K562 (cell line): ENCODE measurements around the gene CIART. TPM values are rescaled to one million over a fixed set of nuclear protein-coding genes. Genes with fewer than 3 reads are reported as not detected.

ENCODE experiments used
- DIDO1 ChIP-seq: fragments of 450-650 bp; IDR thresholded peaks from 2 replicates; pipeline ENCODE4 v1.6.1; 2016; ENCODE audit warnings: low read depth, missing biosample characterization, missing genetic modification characterization
- IFI16 ChIP-seq: fragments of 250-450 bp; sonication (Bioruptor Pico); IDR thresholded peaks from 2 replicates; pipeline ENCODE4 v2.1.2; 2022; ENCODE audit warnings: mild to moderate bottlenecking, inconsistent platforms
- LARP7 ChIP-seq: fragments of 450-650 bp; IDR thresholded peaks from 2 replicates; pipeline ENCODE4 v1.6.1; 2016
- MITF ChIP-seq: IDR thresholded peaks from 2 replicates; pipeline ENCODE4 v1.6.1; 2014; ENCODE audit warnings: antibody characterized with exemption
- PCBP1 ChIP-seq: fragments of 200-400 bp; formaldehyde crosslinking; IDR thresholded peaks from 2 replicates; pipeline ENCODE4 v1.6.1; 2018; ENCODE audit warnings: mild to moderate bottlenecking, low read depth, low read length; ENCODE audit not compliant: poor library complexity, severe bottlenecking
- POLR2A ChIP-seq: fragments of 450-650 bp; conservative IDR thresholded peaks from 2 replicates; pipeline ENCODE4 v1.6.1; 2016
- PRDM10 ChIP-seq: fragments of 450-650 bp; IDR thresholded peaks from 2 replicates; pipeline ENCODE4 v1.6.1; 2018; ENCODE audit not compliant: partially characterized antibody
- RBBP5 ChIP-seq: fragments of 200-600 bp; sonication (generic); IDR thresholded peaks from 2 replicates; pipeline ENCODE4 v1.6.1; 2012; ENCODE audit warnings: borderline replicate concordance, mild to moderate bottlenecking, low read length, control low read depth, inconsistent platforms; ENCODE audit not compliant: insufficient read depth, poor library complexity, severe bottlenecking
- REST ChIP-seq, 2 experiments: fragments of 450-650 bp; formaldehyde crosslinking in 1 of 2; IDR thresholded peaks; 2 replicates each; pipeline versions ENCODE4 v1.4.0 to v1.6.1; 2014 to 2020; ENCODE audit warnings: mild to moderate bottlenecking in 2 of 2, borderline replicate concordance in 1 of 2, low read depth in 1 of 2
- TBL1XR1 ChIP-seq, 2 experiments: IDR thresholded peaks; 2 replicates each; pipeline ENCODE4 v1.6.1; 2012; ENCODE audit warnings: improper control_type of control experiment in 2 of 2, low read length in 2 of 2, mild to moderate bottlenecking in 1 of 2
- TFAP4 ChIP-seq: sonication (generic); formaldehyde crosslinking; IDR thresholded peaks from 2 replicates; pipeline ENCODE4 v1.8.0; 2022; ENCODE audit warnings: missing genetic modification reagents, mild to moderate bottlenecking, moderate library complexity, borderline replicate concordance
- ZBTB8A ChIP-seq: fragments of 450-650 bp; IDR thresholded peaks from 2 replicates; pipeline ENCODE4 v1.6.1; 2018; ENCODE audit warnings: mild to moderate bottlenecking, moderate library complexity; ENCODE audit not compliant: partially characterized antibody
- ZNF217 ChIP-seq: sonication (generic); formaldehyde crosslinking; IDR thresholded peaks from 2 replicates; pipeline ENCODE4 v1.8.0; 2022; ENCODE audit warnings: mild to moderate bottlenecking, missing genetic modification reagents
- polyA plus RNA-seq, 8 experiments: library from polyadenylated mRNA; depleted of rRNA in 4 of 8; stranded (reverse) in 5 of 8; unstranded in 3 of 8; fragments of >200 nt; fragmentation: Nextera tagmentation in 2 of 8; fragmentation: Illumina TruSeq in 1 of 8; extraction: Ambion mirVana in 2 of 8; extraction: Trizol in 1 of 8; gene quantifications; 2 replicates each; pipeline versions ENCODE4 v1.2.1 to v1.2.3, GENCODE V29; 2011 to 2014; ENCODE audit warnings: inconsistent platforms in 1 of 8, missing spikeins in 1 of 8
- total RNA-seq, 7 experiments: library from RNA; depleted of rRNA in 6 of 7; stranded (reverse); fragments of >200 nt in 6 of 7; fragmentation: Illumina TruSeq in 2 of 7; extraction: Trizol in 2 of 7; gene quantifications; 2 replicates each; pipeline versions ENCODE4 v1.2.1 to v1.2.3, GENCODE V29; 2011 to 2021; ENCODE audit warnings: low replicate concordance in 1 of 7

CIART gene
- total and polyA plus RNA-seq, 9 of the 15 experiments (the other 6 are each of a cell fraction or from before 2014, with no cell fraction given), result 0.07 to 0.35 (median 0.19) TPM; not detected in 2

- TF ChIP-seq PRDM10, result peak; percentile 76
- TF ChIP-seq ZBTB8A, result no peak
- no peak for TF ChIP-seq DIDO1 (tag)
- TF ChIP-seq IFI16 (CRISPR knock-in tag), result no peak
- TF ChIP-seq TBL1XR1 (IDR thresholded peaks at IDR 0.05; ENCODE audit: low read length in 2 of 2), result no peak
- no peak for TF ChIP-seq POLR2A
- TF ChIP-seq LARP7, result no peak
- no peak for TF ChIP-seq PCBP1
- no peak for TF ChIP-seq TFAP4 (CRISPR knock-in tag)
- no peak for TF ChIP-seq ZNF217 (CRISPR knock-in tag)
- no peak for TF ChIP-seq REST (IDR thresholded peaks at IDR 0.05; ENCODE audit: borderline replicate concordance)
- TF ChIP-seq REST (CRISPR knock-in tag; IDR thresholded peaks at IDR 0.05; ENCODE audit: low read depth), result no peak
- TF ChIP-seq MITF, result no peak
- no peak for TF ChIP-seq RBBP5
Measured at GRCh38 chr1:150271291-150271959, 10.9 kb upstream of the CIART start (continued).
